Subcutaneous adipose tissue (tissue), 4 donors: Measurements from ENCODE around the gene CLEC4D. TPM values are rescaled to one million over a fixed set of nuclear protein-coding genes. Genes with fewer than 3 reads are reported as not detected.

Source experiments
- small RNA-seq: library from RNA; depleted of rRNA; stranded (forward); fragments of <200 nt; gene quantifications from one replicate; pipeline ENCODE3, GENCODE V24; 2016
- total RNA-seq, 4 donors: library from RNA; depleted of rRNA; stranded (reverse); fragments of >200 nt; gene quantifications; one replicate each; pipeline ENCODE4 v1.1.0, GENCODE V29; 2016
- TF ChIP-seq, protein P1 (sequence below): fragments of 450-650 bp; IDR thresholded peaks from one replicate; pipeline ENCODE4 v1.5.1; 2016; ENCODE audit warnings: low read depth, mild to moderate bottlenecking, control low read depth, antibody characterized with exemption, moderate library complexity

CLEC4D gene
- total RNA-seq, 4 donors from 2014 or later, result 0.57 to 3.8 (median 1.3) TPM

DNA sequence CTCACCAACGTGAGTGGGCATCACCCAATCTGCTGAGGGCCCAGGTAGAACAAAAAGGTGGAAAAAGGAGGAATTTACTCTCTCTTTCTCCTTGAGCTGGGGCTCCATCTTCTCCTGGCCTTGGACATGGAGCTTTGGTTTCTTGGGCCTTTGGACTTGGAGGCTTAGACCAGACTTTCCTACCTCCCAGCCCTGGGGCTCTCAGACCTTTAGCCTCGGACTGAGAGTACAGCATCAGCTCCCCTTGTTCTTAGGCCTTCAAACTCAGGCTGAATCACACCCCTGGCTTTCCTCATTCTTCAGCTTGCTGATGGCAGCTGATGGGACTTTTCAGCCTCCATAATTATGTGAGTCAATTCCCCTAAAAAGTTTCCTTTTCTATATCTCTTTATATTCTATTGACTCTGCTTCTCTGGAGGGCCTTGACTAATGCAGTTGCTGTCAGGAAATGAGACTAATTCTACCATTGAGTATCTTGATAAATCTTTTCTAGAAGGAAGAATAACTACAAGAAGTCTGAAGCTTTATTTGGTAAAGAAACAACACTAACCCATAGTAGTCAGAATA lies 43.3 kb downstream of the CLEC4D start:
- TF ChIP-seq, protein P1, sequence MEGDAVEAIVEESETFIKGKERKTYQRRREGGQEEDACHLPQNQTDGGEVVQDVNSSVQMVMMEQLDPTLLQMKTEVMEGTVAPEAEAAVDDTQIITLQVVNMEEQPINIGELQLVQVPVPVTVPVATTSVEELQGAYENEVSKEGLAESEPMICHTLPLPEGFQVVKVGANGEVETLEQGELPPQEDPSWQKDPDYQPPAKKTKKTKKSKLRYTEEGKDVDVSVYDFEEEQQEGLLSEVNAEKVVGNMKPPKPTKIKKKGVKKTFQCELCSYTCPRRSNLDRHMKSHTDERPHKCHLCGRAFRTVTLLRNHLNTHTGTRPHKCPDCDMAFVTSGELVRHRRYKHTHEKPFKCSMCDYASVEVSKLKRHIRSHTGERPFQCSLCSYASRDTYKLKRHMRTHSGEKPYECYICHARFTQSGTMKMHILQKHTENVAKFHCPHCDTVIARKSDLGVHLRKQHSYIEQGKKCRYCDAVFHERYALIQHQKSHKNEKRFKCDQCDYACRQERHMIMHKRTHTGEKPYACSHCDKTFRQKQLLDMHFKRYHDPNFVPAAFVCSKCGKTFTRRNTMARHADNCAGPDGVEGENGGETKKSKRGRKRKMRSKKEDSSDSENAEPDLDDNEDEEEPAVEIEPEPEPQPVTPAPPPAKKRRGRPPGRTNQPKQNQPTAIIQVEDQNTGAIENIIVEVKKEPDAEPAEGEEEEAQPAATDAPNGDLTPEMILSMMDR, result no peak

DNA sequence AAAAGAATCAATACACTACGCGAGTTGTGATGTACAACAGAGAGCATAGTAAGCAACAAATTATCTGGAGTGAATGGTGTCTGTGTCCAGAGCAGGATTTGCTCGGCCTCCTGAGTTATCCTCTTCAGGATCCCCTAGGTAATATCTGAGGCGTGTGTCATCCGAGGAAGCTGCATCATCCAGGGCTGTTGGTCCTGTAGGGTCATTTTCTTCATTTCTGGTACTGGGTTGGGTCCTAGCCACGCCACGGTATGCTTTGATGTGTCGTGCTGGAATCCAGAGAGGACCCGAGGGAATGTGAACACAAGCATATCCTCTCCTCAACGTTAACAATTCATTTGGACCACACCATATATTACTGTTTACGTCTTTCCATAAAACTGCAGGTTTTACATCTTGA lies 46.4 kb downstream of the CLEC4D start:
- TF ChIP-seq, protein P1, result no peak

GRCh38 chr12:8561011-8561410 lies 47.7 kb downstream of the CLEC4D start:
- TF ChIP-seq, protein P1, result no peak

DNA sequence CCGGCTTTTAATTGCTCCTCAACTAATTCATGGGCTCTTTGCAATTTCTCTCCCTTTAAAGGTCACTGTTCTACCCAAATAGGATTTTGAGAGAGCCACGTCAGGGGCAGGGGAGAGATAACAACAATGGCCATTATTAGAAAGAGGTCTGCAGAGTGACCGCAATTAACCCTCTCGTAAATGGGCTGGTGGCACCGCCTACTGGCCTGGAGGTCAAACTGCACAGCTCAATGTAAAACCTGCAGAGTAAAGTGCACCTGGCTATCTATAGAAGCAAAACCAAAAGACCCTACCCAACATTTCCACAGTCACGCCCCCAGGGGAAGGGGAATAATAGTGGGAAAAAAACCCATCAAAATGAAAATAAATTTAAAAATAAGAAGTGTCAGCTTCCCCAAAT lies 49.0 kb downstream of the CLEC4D start:
- TF ChIP-seq, protein P1, result no peak

- TF ChIP-seq, protein P1, result no peak
Observed at GRCh38 chr12:8563356-8563755, 50.1 kb downstream of the CLEC4D start.

DNA sequence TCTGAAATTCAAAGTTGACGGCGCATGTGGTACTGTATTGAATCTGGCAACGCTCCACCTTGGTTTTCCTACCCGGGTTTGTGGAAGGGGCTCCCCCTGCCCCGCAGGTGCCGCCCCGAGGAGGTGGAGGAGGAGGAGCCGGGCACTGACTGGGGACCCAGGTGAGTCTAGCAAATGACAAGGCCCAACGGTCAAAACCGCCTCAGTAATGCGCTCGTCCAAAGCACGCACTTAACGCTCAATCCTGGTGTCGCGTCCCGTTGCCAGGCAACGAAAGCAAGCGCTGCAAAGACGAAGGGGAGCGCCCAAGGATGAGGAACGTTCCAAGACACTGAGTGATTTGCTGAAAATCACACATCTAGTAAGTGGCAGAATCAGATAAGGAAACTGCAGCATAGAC lies 51.4 kb downstream of the CLEC4D start:
- TF ChIP-seq, protein P1, result no peak

DNA sequence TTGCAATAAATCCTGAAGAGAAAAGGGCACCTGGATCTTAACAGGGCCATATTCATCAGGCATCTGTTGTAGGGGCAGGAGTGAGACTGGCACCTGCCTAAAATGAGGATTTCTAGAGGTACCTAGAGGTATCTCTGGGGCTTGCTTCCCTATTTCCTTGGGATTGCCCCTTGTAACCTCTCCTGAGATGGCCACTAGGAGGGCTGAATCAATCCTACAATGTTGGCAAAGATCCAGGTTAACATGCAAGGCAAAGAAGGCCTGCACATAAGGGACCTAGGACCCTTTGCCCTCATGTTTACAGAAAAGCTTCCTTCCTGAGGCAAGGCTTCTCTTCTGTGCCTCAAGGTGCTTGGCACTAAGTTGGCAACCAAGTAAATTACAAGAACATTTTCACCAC lies 53.2 kb downstream of the CLEC4D start:
- TF ChIP-seq, protein P1, result no peak

Small RNAs within 50 kb of the gene (small RNA-seq; reads per million reads assigned to genes)
- gene RNU6-275P, result not detected

Other genes starting within 250 kb of the CLEC4D start
- not detected for gene CLEC6A, start 57.5 kb upstream of the CLEC4D start, total RNA-seq
- 10 to 100 TPM in 2 of 4 donors, 1 to 10 TPM in 2; 4.1 to 27.9 (median 9.9) TPM for gene CLEC4E, start 27.4 kb downstream of the CLEC4D start, total RNA-seq
- gene AICDA, start 99.4 kb downstream of the CLEC4D start, total RNA-seq, result 1 to 10 TPM in 3 of 4 donors, not detected in 1; 1.0 to 4.8 (median 3.9) TPM
- gene MFAP5, start 149.3 kb downstream of the CLEC4D start, total RNA-seq, result 100 to 1,000 TPM; 168 to 563 (median 480) TPM
- 100 to 1,000 TPM in 1 of 4 donors, 10 to 100 TPM in 3; 42.2 to 149 (median 73.8) TPM for gene RIMKLB, start 184.5 kb downstream of the CLEC4D start, total RNA-seq